Testis (tissue), 3 donors: ENCODE data around the gene INHBE. TPM values are rescaled to one million over a fixed set of nuclear protein-coding genes. Genes with fewer than 3 reads are reported as not detected.

Source experiments
- DNase-seq: peaks from one replicate; pipeline ENCODE4 v3.0.0-alpha.2; 2019
- H3K27ac ChIP-seq, 2 donors: fragments of 200-600 bp; sonication (generic); one replicate each; pipeline ENCODE4 v1.5.1; 2019
- H3K27me3 ChIP-seq: fragments of 200-600 bp; sonication (generic); one replicate; pipeline ENCODE4 v1.5.1; 2019
- H3K36me3 ChIP-seq: fragments of 200-600 bp; sonication (generic); one replicate; pipeline ENCODE4 v1.5.1; 2017; ENCODE audit warnings: low read depth; ENCODE audit errors: missing control alignments
- H3K4me1 ChIP-seq: fragments of 200-600 bp; sonication (generic); one replicate; pipeline ENCODE4 v1.5.1; 2019
- H3K4me3 ChIP-seq, 2 donors: fragments of 200-600 bp; sonication (generic); one replicate each; pipeline ENCODE4 v1.5.1; 2017 to 2019
- H3K9me3 ChIP-seq: fragments of 200-600 bp; sonication (generic); one replicate; pipeline ENCODE4 v1.5.1; 2017
- CTCF ChIP-seq, 3 experiments: fragments of 450-650 bp in 2 of 3; fragments of 200-600 bp in 1 of 3; sonication (generic) in 1 of 3; IDR thresholded peaks; one replicate each; pipeline ENCODE4 v1.5.1; 2016 to 2019; ENCODE audit warnings: antibody characterized with exemption in 3 of 3, mild to moderate bottlenecking in 2 of 3, moderate library complexity in 1 of 3
- POLR2A ChIP-seq: fragments of 450-650 bp; IDR thresholded peaks from one replicate; pipeline ENCODE4 v1.6.1; 2017; ENCODE audit warnings: antibody characterized with exemption, mild to moderate bottlenecking, moderate library complexity
- WGBS, 2 donors: methylation state at CpG; one replicate each; pipeline ENCODE4 v1.1.5; 2018; 5-methylcytosine and 5-hydroxymethylcytosine counted together
- intact Hi-C: fragments of 100-400 bp; cut with DNase I; formaldehyde crosslinking; loops from one replicate; pipeline ENCODE4 v1.15.1; 2023; ENCODE audit warnings: low total_unique reads
- polyA plus RNA-seq: library from polyadenylated mRNA; stranded (reverse); fragments of 350-450 nt; fragmentation: Illumina TruSeq; extraction: RNeasy Lipid Tissue Mini Kit (QIAGEN cat#74804); gene quantifications from one replicate; pipeline ENCODE4 v1.2.3, GENCODE V29; 2014; ENCODE audit warnings: low read depth, low replicate concordance; ENCODE audit not compliant: insufficient read depth
- total RNA-seq, 2 donors: library from RNA; depleted of rRNA; stranded (reverse); fragments of >200 nt; gene quantifications; one replicate each; pipeline ENCODE4 v1.2.3, GENCODE V29; 2016

Gene INHBE
- total and polyA plus RNA-seq, 3 donors from 2014 or later: 0.12 to 0.25 (median 0.24) TPM

GRCh38 chr12:57462912-57463253 lies 7.8 kb downstream of the INHBE start:
- WGBS, 2 donors: 20 to 29% methylated on average over 5 of the region's 5 CpGs
- H3K4me1 ChIP-seq: peaks cover 23% of the 10 kb centered on the region
- no peaks in the 10 kb centered on the region for H3K27me3 ChIP-seq
- peak overlapping the region in 1 of 2 donors; percentile 51 for H3K27ac ChIP-seq
- no peaks in the 10 kb centered on the region for H3K9me3 ChIP-seq
- TF ChIP-seq POLR2A: no peak
- no peak for TF ChIP-seq CTCF (IDR thresholded peaks at IDR 0.05)
- H3K36me3 ChIP-seq: no peaks in the 10 kb centered on the region
- intact Hi-C loops: no loop called here
- DNase-seq: no peak
- H3K4me3 ChIP-seq: no peak overlapping the region

GRCh38 chr12:57464569-57464968 lies 9.5 kb downstream of the INHBE start:
- Histone ChIP-seq H3K27ac (no peak overlapping the region), H3K4me3 (no peak overlapping the region), H3K4me1 (peaks cover 19% of the 10 kb centered on the region), H3K9me3 (no peaks in the 10 kb centered on the region), H3K36me3 (no peaks in the 10 kb centered on the region), H3K27me3 (no peaks in the 10 kb centered on the region)
- intact Hi-C loops: no loop called here
- no peak for DNase-seq
- 93% methylated on average over 12 of the region's 12 CpGs for WGBS, 2 donors
- TF ChIP-seq POLR2A: no peak
- TF ChIP-seq CTCF (IDR thresholded peaks at IDR 0.05): no peak

GRCh38 chr12:57465030-57465746 lies 10.1 kb downstream of the INHBE start:
- Histone ChIP-seq H3K36me3 (no peaks in the 10 kb centered on the region), H3K9me3 (no peaks in the 10 kb centered on the region), H3K4me3 (no peak overlapping the region), H3K27ac (no peak overlapping the region), H3K27me3 (no peaks in the 10 kb centered on the region), H3K4me1 (peaks cover 15% of the 10 kb centered on the region)
- TF ChIP-seq POLR2A: no peak
- TF ChIP-seq CTCF (IDR thresholded peaks at IDR 0.05): no peak
- 83 to 92% methylated on average over 6 of the region's 6 CpGs for WGBS, 2 donors
- no peak for DNase-seq
- intact Hi-C loops: no loop called here

- H3K4me1 ChIP-seq: peaks cover 15% of the 10 kb centered on the region
- TF ChIP-seq CTCF (IDR thresholded peaks at IDR 0.05) (no peak), POLR2A (no peak)
- H3K36me3 ChIP-seq: no peaks in the 10 kb centered on the region
- no peaks in the 10 kb centered on the region for H3K9me3 ChIP-seq
- 75 to 77% methylated on average over 14 of the region's 14 CpGs for WGBS, 2 donors
- intact Hi-C loops: no loop called here
- H3K4me3 ChIP-seq: no peak overlapping the region
- H3K27ac ChIP-seq: no peak overlapping the region
- no peak for DNase-seq
- no peaks in the 10 kb centered on the region for H3K27me3 ChIP-seq
These were observed 10.8 kb downstream of the INHBE start for GRCh38 chr12:57465747-57466505.
